ENCODE data around the gene FLNB. TPM values are rescaled to one million over a fixed set of nuclear protein-coding genes. Genes with fewer than 3 reads are reported as not detected.

FLNB gene
- total RNA-seq, 2 donors from 2014 or later = 331 to 408 TPM

DNA sequence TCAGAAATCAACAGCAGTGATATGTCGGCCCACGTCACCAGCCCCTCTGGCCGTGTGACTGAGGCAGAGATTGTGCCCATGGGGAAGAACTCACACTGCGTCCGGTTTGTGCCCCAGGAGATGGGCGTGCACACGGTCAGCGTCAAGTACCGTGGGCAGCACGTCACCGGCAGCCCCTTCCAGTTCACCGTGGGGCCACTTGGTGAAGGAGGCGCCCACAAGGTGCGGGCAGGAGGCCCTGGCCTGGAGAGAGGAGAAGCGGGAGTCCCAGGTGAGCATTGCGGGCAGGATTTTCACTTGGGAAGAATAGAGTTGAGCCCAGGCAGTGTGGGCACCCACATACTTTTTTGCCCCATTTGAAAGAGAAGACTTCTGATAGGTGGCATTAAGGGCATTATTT lies 145.1 kb downstream of the FLNB start:
- no peak for TF ChIP-seq POLR2AphosphoS5 (IDR thresholded peaks at IDR 0.05)
- no peak for TF ChIP-seq POLR2A (IDR thresholded peaks at IDR 0.05)
- TF ChIP-seq, protein P1, sequence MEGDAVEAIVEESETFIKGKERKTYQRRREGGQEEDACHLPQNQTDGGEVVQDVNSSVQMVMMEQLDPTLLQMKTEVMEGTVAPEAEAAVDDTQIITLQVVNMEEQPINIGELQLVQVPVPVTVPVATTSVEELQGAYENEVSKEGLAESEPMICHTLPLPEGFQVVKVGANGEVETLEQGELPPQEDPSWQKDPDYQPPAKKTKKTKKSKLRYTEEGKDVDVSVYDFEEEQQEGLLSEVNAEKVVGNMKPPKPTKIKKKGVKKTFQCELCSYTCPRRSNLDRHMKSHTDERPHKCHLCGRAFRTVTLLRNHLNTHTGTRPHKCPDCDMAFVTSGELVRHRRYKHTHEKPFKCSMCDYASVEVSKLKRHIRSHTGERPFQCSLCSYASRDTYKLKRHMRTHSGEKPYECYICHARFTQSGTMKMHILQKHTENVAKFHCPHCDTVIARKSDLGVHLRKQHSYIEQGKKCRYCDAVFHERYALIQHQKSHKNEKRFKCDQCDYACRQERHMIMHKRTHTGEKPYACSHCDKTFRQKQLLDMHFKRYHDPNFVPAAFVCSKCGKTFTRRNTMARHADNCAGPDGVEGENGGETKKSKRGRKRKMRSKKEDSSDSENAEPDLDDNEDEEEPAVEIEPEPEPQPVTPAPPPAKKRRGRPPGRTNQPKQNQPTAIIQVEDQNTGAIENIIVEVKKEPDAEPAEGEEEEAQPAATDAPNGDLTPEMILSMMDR (IDR thresholded peaks at IDR 0.05) = no peak
- DNase-seq (ENCODE audit: low spot score) = no peak
- H3K27ac ChIP-seq = peak overlapping the region; percentile 7 to 88
- no peaks in the 10 kb centered on the region for H3K27me3 ChIP-seq (replicated peaks; ENCODE audit: insufficient read depth)
- intact Hi-C loops (cut with DNase I) = no loop called here
- 93% methylated on average over 16 of the region's 16 CpGs for WGBS
- peaks cover 3 to 15% of the 10 kb centered on the region in 2 donors for H3K36me3 ChIP-seq
- no peaks in the 10 kb centered on the region for H3K9me3 ChIP-seq
- peaks cover 5% of the 10 kb centered on the region for H3K4me1 ChIP-seq (replicated peaks)
- H3K4me3 ChIP-seq = no peak overlapping the region

DNA sequence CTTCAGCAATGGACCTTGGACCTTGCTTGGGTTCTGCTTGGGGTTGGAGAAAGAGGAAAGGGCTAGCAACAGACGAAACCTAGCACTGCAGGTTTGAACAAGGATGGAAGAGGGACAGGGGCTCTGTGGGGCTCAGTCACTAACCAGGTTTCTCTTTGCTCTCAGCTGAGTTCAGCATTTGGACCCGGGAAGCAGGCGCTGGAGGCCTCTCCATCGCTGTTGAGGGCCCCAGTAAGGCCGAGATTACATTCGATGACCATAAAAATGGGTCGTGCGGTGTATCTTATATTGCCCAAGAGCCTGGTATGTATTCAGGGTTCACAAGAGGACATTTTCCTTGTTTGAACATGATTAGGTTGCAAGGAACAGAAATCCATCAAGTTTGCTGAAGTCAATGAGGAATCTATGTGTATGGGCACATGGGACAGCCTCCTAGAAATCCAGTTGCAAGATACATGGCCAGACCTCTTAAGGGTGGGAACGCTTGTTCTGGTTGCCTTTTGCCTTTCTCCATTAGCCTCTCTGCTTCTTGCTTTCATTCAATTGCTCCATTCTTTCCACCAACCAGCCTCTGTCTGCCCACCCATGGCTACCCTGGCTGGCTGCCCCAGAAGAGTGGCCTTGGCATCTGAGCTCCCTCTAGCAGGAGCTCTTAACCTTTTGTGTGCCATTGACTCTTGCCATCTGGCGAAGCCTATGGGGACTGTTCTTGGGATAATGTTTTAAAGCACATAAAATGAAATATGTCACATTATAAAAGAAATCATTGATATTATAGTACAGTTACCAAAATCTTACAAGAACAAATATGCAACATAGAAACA lies 146.6 kb downstream of the FLNB start:
- Histone ChIP-seq H3K27me3 (replicated peaks; ENCODE audit: insufficient read depth) (no peaks in the 10 kb centered on the region), H3K27ac (peak overlapping the region in 1 of 2 donors; percentile 46), H3K4me3 (no peak overlapping the region), H3K36me3 (peaks cover 3 to 11% of the 10 kb centered on the region in 2 donors), H3K9me3 (no peaks in the 10 kb centered on the region), H3K4me1 (replicated peaks) (peaks cover 3% of the 10 kb centered on the region)
- TF ChIP-seq POLR2AphosphoS5 (IDR thresholded peaks at IDR 0.05) (no peak), POLR2A (IDR thresholded peaks at IDR 0.05) (no peak)
- TF ChIP-seq, protein P1 (IDR thresholded peaks at IDR 0.05) = no peak
- intact Hi-C loops (cut with DNase I) = no loop called here
- WGBS = 89% methylated on average over 10 of the region's 10 CpGs
- DNase-seq (ENCODE audit: low spot score) = no peak

DNA sequence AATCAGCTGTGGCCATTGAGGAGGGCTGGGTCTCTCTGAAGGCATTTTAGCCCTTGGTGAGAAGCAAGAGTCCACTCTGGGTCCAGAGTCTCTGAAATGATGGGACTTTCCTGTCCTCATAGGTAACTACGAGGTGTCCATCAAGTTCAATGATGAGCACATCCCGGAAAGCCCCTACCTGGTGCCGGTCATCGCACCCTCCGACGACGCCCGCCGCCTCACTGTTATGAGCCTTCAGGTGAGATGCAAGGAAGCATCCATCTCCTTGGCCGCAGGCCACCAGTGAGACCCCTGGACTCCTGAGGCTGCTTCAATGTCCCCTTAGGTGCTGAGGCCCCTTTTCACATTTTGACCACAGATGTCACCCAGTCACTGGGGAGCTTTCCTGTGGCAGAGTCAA lies 147.6 kb downstream of the FLNB start:
- H3K27ac ChIP-seq = peak overlapping the region in 1 of 2 donors; percentile 83
- H3K4me3 ChIP-seq = no peak overlapping the region
- H3K9me3 ChIP-seq = no peaks in the 10 kb centered on the region
- H3K36me3 ChIP-seq = peaks cover 3 to 11% of the 10 kb centered on the region in 2 donors
- H3K4me1 ChIP-seq (replicated peaks) = no peaks in the 10 kb centered on the region
- intact Hi-C loops (cut with DNase I) = no loop called here
- no peak for DNase-seq (ENCODE audit: low spot score)
- TF ChIP-seq, protein P1 (IDR thresholded peaks at IDR 0.05) = no peak
- TF ChIP-seq POLR2A (IDR thresholded peaks at IDR 0.05) (no peak), POLR2AphosphoS5 (IDR thresholded peaks at IDR 0.05) (no peak)
- 96% methylated on average over 10 of the region's 10 CpGs for WGBS
- H3K27me3 ChIP-seq (replicated peaks; ENCODE audit: insufficient read depth) = no peaks in the 10 kb centered on the region

DNA sequence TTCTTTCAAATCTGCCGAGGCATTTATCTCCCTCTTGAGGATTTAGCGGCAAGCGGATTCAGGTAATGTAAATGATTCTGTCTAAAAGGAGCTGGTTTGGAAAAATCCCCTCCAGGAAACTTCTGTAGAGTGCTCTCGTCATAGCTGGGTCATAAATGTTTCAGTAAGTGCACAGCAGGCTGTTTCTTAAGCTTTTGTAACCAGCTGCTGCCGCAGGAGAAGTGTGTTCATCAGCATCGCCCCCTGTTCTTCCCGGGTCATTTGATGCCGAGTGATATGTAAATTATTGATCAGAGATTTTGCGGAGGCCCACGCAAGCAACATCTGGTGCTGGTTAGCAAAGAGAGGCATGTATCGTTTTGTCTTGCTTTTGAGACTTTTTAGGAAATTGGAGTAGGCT lies 149.5 kb downstream of the FLNB start:
- TF ChIP-seq, protein P1 (IDR thresholded peaks at IDR 0.05) = no peak
- TF ChIP-seq POLR2AphosphoS5 (IDR thresholded peaks at IDR 0.05) (no peak), POLR2A (IDR thresholded peaks at IDR 0.05) (no peak)
- intact Hi-C loops (cut with DNase I) = no loop called here
- Histone ChIP-seq H3K27ac (peak overlapping the region in 1 of 2 donors; percentile 83), H3K4me3 (no peak overlapping the region), H3K9me3 (no peaks in the 10 kb centered on the region), H3K36me3 (peaks cover 3 to 10% of the 10 kb centered on the region in 2 donors), H3K27me3 (replicated peaks; ENCODE audit: insufficient read depth) (no peaks in the 10 kb centered on the region), H3K4me1 (replicated peaks) (no peaks in the 10 kb centered on the region)
- DNase-seq (ENCODE audit: low spot score) = no peak
- WGBS = 81% methylated on average over 11 of the region's 11 CpGs

Measured in prostate gland (tissue), 2 donors.